NCI-H2107 treated with DMSO at 0.1 percent for 48 hours (cell line): Measurements from ENCODE around the gene RTN3.

ENCODE experiments used
- DNase-seq: peaks from one replicate; lab custom pipeline; 2025; ENCODE audit not compliant: unreplicated experiment; lab: John Stamatoyannopoulos, UW

The RTN3 gene

DNA sequence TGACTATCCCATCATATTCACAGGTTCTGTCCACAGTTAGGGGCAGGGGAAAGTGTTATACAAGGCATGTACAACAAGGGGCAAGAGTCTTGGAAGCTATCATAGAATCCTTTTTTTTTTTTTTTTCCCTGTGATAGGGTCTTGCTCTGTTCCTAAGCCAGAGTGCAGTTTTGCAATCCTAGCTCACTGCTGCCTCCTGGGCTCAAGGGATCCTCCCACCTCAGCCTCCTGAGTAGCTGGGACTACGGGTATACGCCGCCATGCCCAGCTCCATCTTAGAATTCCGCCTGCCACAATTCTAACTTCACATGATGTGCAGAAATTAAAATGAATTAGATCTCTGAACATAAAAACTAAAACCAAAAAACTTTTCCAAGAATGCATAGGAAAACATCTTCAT lies 55.6 kb downstream of the RTN3 start:
- DNase-seq: no peak

DNA sequence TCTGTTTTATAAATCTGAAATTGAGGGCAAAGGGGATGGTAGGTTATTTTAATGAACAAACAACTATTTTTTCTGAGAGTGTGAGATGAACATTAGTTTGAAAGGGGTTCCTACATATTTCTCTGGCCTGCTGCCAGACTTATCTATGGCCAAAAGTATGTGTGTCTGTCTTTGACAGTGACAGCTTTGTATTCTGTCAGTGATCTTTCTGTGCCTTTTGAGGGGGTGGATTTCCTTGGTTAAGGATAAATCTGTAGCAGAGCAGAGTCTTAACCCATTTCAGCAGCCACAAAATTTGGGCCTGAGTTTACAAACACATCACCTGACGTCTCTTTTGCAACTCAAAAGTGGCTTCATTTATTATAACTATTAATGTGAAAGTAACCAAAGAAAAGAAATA lies 56.4 kb downstream of the RTN3 start:
- no peak for DNase-seq

DNA sequence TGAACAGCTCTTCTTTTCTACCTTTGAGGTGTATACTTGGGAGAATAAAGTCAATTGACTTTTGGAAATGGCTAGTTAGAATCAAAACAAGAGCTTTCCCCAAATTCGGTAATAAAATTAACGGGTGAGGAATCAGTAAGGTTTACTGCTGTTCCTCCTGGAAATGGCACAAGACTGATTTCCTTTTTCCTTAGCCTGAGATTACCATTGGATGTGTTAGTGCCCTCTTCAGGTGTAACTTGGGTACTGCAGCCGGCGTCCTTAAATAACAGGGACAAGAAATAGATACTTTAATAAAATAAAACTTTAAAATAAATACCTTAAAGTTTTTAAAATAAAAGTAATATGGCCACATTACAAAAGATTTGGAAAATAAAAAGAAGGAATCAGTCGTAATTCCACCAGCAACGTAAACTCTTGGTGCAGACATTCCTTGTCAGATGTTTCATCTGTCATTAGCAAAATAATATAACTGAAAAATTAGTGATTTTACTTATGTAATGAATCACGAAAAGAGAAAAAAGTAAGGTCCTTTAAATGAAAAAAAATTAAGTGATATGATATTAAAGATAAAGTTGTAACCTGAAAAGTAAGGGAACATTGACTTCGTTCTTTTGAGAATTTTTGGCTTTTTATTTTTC lies 57.5 kb downstream of the RTN3 start:
- peak; percentile 70 for DNase-seq

DNA sequence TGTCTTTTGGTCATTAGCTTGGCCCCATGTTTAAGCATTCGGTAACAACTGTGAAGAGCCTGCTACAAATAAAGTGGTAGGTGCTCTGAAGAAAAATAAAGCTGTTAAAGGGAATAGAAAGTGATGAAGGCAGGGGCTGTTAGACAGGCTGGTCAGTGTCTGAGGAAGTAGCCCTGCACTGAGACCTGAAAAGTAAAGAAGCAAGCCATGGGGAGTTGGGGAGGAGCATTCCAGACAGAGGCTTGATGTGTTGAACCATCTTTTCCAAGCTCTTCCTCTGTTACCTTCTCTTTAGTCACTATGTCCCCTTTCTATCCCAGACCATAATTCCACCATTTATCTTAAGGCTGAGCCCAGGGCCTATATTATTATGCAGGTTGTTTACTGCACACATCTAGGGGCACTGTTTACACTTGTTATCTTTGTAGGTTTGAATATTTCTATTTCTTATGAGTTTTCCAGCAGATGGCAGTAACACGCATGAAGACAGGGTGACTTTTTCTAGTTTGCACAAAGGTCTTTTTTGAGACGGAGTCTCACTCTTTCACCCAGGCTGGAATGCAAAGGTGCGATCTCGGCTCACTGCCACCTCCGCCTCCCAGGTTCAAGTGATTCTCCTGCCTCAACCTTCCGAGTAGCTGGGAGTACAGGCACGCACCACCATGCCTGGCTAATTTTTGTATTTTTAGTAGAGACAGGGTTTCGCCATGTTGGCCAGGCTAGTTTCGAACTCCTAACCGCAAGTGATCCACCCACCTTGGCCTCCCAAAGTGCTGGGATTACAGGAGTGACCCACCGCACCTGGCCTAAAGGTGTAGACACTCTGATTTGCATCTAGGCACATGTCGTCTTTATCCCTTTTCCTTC lies 64.2 kb downstream of the RTN3 start:
- no peak for DNase-seq

DNA sequence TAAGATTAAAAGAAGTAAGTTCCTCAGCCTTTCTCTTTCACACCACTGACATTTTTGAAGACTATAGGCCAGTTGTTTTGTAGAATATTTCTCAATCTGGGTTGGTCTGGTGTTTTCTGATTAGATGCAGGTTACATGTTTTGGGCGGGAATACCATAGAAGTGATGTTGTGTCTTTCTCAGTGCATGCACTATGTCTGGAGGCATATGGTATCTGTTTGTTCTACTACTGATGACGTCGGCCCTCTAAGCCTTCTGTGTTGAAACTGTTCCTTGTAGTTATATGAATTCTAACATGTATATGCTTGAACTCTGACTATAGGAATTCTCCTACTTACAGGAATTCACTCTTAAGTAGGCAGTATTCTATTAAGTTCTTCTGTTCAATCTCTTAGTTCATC lies 65.7 kb downstream of the RTN3 start:
- no peak for DNase-seq

DNA sequence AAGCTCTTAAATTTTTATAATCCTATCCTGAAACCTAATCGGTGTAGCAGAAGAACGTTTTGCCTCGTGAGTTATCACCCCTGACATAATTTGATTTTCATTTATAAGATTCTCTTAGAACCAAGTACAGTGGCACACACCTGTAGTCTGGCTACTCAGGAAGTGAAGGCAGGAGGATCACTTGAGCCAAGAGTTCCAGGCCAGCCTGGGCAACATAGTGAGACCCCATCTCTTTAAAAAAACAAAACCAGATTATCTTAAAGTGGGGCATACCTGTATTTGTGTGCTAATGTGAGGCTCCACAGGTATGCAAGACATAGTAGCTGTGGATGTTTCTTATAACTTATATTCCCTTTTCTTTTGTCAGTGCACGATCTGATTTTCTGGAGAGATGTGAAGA lies 68.3 kb downstream of the RTN3 start:
- DNase-seq: no peak

DNA sequence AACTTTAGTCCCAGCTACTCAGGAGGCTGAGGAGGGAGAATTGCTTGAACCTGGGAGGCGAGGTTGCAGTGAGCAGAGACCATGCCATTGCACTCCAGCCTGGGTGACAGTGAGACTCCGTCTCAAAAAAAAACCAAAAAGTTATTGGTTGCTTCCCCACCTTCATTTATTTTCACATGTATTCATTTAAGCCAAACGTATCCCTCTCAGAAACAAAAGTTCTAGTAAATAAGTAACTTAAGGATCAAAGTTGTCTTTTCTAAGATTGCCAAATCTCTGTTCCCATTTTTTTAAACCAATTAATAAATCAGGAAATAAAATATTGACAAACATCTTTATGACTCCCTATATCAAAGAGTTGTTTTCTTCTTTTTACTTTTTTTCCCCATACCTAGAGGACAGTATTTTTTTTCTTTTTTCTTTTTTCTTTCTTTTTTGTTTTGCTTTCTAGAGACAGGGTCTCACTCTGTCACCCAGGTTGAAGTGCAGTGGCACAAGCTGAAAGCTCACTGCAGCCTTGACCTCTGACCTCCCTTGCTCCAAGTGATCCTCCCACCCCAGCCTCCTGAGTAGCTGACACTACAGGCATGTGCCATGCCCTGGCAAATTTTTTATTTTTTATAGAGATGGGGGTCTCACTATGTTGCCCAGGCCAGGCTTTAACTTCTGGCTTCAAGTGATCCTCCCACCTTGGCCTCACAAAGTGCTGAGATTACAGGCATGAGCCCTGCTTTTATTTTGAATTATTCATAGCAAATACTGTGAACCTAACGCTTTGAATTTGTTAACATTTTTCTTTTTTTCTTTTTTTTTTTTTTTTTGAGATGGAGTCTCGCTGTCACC lies 75.8 kb downstream of the RTN3 start:
- no peak for DNase-seq

DNA sequence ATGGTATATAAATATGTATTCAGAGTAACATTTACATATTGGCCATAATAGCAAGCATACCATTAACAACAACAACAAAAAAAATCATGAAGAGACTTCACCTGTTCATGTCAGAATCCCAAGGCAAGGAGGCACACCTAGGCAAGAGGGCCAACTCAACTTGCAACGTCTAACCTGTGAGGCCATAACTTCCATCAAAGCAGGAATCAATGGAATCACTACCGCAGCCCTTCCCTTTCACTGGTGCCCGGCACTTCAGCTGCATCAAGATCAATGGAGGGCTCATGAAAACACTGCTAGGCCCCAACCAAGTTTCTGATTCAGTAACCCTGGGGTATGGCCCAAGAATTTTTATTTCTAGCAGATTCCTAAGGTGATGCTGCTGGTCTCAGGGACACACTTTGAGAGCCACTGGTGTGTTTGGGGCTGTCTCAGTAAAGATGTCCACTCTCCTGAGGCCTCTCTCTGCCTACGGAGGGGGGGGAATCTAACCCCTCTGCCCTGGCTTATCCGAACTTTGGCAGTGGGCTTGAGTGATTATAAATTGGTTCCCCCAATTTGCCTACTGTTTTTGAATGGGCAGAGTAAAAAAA lies 79.3 kb downstream of the RTN3 start:
- no peak for DNase-seq

DNA sequence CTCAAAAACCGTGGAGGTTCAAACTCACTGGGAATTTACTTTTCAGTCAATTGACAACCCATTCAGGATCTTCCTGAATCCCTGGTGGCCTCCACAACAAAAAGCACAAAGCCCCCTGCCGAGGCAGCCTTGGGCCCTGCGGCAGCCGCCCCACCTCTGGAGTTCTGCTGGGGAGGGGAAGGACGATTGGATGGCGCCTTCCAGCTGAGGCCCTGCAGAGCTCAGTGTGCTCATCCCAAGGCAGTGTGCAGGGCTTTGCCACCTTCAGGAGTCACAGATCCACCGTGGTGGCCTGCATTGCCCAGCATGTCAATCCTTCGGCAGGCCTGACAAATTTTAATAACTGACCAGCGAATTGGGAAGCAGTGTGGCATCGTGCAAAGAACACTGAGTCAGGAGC lies 79.9 kb downstream of the RTN3 start:
- no peak for DNase-seq

DNA sequence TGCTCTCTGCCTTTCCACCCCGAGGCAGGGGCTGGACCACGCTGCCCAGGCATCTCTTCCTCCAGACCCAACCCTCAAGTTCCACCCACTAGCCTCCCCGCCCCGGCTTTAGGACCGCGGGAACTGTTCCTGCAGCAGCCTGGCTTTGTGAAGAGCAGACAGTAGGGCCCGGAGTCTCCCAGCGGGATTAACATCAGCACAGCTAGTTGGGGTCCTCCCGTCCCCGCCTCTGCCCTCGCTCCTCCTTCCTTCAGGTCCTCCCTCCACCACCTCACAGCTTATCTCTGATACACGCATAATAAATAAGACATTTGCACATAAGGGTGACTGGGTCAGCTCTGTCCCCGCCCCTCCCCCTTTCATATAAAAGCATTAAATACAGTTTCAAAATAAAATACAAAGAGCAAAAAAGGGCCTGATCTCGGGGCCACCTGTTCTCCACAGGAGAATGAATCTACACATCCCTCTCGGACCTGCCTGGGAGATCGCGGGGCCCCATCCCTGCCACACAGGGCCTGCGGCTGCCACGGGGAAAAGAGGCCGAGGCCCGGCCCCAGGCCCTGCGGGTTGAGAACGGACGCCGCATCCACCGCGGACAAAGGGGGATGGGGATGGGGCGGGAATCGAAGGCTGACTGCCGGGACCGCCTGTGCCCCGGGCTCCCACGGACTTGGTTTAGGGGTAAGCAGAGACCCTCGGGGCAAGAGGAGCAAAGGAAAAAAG lies 80.8 kb downstream of the RTN3 start:
- no peak for DNase-seq

DNA sequence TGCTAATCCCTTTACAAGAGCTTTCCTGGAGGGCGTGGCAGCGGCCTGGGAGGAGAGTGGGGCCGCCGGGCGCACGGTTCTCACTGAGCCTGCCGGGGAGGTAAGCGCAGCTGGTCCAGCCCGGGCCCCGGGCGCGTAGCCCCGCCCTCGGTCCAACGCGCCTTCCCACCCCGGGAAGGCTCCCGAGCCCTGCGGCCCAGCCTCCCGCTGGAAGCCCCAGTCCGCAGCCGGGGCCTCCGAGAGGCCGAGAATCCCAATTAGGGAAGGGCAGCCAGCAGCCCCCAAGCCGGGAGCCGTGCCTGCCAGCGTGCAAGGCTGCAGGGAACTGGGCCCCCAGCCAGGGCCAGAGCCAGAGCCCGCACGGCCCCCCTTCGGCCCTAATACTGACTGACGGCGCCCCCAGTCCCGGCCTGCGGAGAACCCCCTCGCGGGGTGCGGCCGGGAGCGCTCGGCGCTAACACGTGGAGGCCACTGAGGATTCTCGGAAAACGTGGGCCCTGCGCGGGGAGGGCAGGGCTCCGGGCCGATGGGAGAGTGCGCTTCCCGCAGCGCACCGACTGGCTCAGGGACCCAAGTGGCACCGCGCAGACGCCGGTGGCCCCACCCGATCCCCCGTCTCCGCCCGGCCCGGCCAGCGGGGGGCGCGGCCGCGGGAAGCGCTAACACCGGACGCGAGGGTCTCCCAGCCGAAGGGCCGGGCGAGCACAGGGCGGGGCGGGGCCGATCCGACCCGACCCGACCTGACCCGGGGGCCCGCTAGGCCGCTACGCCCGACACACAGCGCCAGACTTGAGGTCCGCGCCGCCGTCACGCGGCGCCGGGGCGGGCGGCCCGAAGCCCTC lies 81.6 kb downstream of the RTN3 start:
- DNase-seq: no peak

DNA sequence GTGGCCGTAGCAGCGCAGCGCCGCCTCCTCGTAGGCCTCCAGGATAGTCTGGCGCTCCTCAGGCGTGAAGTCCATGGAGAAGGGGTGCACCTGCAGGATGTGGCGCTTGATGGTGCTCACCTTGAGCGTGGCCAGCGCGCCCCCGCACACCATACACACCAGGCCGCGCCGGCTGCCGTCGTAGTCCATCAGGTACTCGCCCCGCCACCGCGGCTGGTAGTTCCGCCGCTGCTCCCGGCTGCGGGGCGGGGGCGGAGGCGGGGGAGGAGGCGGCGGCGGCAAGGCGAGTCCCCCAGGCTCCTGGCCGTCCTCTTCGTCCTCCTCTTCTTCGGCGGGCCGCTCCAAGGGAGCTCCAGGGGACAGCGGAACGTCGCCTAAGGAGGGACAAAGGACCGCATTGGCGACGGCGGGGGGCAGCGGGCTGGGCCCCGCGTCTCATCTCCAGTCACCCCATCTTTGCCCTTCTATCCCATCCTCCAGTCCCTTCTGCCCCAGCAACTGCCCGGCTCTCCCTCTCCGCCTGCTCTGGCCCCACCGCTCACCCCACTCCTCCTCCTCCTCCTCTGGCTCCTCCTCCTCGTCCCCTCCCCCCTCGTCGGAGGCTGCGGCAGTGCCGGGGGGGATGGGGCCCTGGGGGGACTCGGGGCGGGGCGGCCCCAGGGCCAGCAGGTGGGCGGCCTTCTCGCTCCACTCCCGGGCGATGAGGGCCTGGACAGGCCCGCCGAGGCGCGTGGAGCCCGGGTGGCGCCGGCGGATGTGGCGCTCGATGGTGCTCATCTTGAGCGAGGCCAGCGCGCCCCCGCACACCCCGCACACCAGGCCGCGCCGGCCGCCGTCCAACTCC lies 82.4 kb downstream of the RTN3 start:
- DNase-seq: no peak

DNA sequence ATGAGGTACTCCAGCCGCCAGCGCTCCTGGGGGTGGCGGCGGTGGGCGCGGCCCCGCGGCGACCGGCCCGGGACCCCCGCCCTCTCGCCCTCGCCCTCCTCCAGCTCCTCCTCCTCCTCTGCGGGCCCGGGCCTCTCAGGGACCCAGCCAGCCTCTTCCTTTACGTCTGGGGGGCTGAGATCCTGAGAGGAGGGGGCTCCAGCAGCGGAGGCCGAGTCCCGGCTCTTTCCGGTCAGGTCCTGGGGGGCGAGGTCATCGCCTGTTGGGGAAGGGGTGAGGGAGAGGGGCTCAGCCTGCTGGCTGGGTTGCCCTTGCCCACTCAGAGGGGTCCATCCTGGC lies 83.0 kb downstream of the RTN3 start:
- no peak for DNase-seq

DNA sequence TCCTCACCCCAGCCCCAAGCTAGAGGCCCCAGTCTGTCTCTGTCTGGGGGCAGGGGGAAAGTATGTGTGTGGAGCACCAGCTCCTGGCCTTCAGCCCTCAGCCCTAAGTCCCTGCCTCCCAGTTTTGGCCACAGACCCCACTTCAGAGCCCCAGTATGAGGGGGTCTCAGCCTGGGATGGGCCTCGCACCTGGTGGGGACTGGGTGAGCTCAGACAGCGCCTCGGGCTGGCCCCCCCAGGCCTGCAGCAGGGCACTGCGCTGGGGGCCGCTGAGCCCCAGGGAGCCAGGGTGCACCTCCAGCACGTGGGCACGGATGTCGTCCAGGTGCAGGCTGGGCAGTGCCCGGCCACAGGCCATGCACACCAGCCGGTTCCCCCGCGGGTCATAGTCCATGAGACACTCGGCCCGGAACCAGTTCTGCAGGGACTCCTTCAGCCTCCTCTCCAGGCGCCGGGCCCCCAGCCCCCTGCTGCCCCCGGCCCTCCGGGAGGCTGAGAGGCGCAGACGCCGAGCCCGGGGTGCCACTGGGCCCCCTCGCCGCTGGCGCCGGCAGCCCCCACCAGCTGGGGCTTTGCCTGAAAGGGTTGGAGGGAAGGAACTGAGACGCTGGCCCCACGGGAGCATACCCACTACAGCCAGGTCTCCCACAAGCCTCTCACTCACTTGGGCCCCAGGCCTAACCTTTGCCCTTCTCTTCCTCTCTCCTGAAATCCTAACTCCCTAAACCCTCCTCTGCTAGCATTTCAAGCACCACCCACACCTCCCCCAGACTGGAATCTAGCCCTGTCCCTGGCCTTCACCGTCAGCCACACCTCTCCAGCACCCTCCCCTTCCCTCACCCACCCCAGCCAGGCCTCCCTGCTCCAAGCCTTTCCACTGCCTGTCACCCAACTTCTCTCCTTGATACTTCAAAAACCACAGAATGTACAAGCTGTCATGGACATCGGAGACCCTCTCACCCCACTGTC lies 83.7 kb downstream of the RTN3 start:
- no peak for DNase-seq

DNA sequence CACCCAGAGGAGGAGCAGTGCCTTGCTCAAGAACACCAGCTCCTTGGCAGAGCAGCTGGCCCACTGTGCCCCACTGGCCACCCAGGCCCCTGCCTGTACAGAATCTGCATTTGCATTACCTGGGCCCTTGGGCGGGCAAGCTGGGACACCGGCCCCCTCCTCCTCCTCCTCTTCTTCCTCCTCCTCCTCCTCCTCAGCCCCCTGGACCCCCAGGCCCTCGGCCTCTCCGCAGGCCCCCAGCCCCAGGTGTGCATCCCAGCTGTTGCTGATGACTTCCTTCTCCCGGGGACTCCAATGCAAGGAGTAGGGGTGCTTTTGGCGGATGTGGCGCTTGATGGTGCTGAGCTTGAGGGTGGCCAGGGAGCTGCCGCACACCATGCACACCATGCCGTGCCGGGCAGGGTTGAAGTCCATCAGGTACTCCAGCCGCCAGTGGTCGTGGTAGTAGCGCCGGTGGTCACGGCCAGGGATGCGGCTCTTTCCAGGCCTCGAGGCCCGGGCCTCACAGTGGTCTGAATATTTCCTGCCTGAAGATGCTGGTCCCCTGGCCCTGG lies 84.5 kb downstream of the RTN3 start:
- no peak for DNase-seq

DNA sequence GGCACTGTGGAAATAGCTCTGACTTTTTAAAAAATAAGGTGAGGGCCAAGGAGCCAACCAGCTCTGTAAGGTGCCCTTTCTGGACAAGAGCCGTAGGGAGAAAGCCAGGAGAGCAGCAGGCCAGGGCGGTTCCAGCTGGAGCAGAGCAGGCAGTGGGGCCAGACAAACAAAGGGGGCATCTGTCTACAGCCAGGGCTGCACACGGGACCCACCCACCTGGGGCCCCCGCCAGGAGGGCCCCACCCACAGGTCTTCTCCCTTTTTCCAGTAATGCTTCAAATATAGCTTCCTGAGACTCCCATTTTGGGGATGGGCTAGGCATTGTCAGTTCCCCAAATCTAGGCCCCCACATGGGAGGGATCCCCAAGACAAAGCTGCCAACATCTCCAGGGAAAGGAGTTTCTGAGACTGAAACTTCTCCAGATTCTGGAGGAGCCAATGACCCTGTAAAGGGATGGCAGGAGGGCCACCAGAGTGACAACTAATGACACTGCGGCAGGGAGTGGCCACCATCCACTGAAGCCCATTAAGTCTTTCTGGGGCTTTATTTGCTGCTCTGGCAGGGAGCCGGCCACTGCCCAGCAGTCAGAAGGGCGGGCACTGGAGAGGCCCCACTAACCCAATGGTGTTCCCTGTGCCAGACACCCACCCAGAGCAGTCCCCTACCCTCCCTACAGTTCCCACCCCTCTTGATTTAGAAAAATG lies 85.4 kb downstream of the RTN3 start:
- no peak for DNase-seq

DNA sequence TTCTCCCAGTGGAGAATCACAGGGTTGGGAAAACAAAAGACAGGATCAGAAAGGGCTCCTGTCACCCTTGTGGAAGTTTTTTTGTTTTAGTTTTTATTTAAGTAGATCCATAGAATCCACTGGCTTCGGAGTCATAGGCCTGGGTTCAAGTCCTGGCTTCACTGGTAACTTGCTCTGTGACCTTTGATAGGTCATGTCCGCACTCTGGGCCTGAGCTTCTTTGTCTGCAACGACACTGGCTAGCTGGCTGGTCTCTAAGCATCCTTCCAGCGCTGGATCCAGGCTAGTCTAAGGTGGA lies 85.9 kb downstream of the RTN3 start:
- no peak for DNase-seq
